PC-3 (cell line): ENCODE data around the gene CD99. TPM values are rescaled to one million over a fixed set of nuclear protein-coding genes. Genes with fewer than 3 reads are reported as not detected.
A peak's percentile ranks its signal among the peaks of the same experiment; 100 is the strongest.

Experiments used
- ATAC-seq: fragments of 200-7000 bp; cut with Tn5 transposase; 2 replicates; pipeline ENCODE4 v1.9.1; 2020; ENCODE audit warnings: mild to moderate bottlenecking, moderate library complexity
- BruUV-seq: library from RNA; stranded (reverse); fragments of 400-500 nt; replicated peaks from 2 replicates; lab custom pipeline; 2021; lab: Mats Ljungman, UMichigan
- CTCF ChIA-PET: fragments of 300-600 bp; sonication (Branson Sonifier 250); formaldehyde crosslinking; loops from one replicate; lab custom pipeline; 2022; ENCODE audit warnings: antibody characterized with exemption; lab: Charles Lee
- POLR2A ChIA-PET: fragments of 300-600 bp; sonication (Branson Sonifier 250); formaldehyde crosslinking; loops from one replicate; lab custom pipeline; 2022; ENCODE audit warnings: antibody characterized with exemption; ENCODE audit not compliant: unreplicated experiment; lab: Charles Lee
- DNase-seq: peaks from one replicate; pipeline ENCODE4 v3.0.0-alpha.2; 2015
- H2AFZ ChIP-seq: fragments of 300-600 bp; sonication (generic); 2 replicates; pipeline ENCODE4 v1.6.0; 2016; ENCODE audit warnings: antibody characterized with exemption, low read length
- H3F3A ChIP-seq: fragments of 300-600 bp; sonication (generic); one replicate; pipeline ENCODE4 v1.6.0; 2017; ENCODE audit warnings: antibody characterized with exemption, low read length, control low read depth, mild to moderate bottlenecking; ENCODE audit not compliant: unreplicated experiment
- H3K27ac ChIP-seq: fragments of 300-600 bp; sonication (generic); 2 replicates; pipeline ENCODE4 v1.5.1; 2016; ENCODE audit warnings: mild to moderate bottlenecking, low read length
- H3K27me3 ChIP-seq: fragments of 300-600 bp; sonication (generic); 2 replicates; pipeline ENCODE4 v1.6.1; 2016; ENCODE audit warnings: low read length, mixed read lengths
- H3K36me3 ChIP-seq: fragments of 300-600 bp; sonication (generic); 2 replicates; pipeline ENCODE4 v1.6.1; 2016; ENCODE audit warnings: low read depth, mixed run types, low read length, mixed read lengths
- H3K4me1 ChIP-seq: fragments of 300-600 bp; sonication (generic); 2 replicates; pipeline ENCODE4 v1.5.1; 2016; ENCODE audit warnings: low read length; ENCODE audit not compliant: insufficient read depth
- H3K4me2 ChIP-seq: fragments of 300-600 bp; sonication (generic); 2 replicates; pipeline ENCODE4 v1.6.0; 2016; ENCODE audit warnings: low read length
- H3K4me3 ChIP-seq: fragments of 300-600 bp; sonication (generic); 2 replicates; pipeline ENCODE4 v1.5.1; 2016; ENCODE audit warnings: mild to moderate bottlenecking, low read length, mixed read lengths
- H3K79me2 ChIP-seq: fragments of 300-600 bp; sonication (generic); 2 replicates; pipeline ENCODE4 v1.6.1; 2017; ENCODE audit warnings: low read length, mixed read lengths
- H3K9ac ChIP-seq: fragments of 300-600 bp; sonication (generic); 2 replicates; pipeline ENCODE4 v1.6.0; 2016; ENCODE audit warnings: mild to moderate bottlenecking, low read length
- H3K9me2 ChIP-seq: fragments of 300-600 bp; sonication (generic); replicated peaks from 2 replicates; pipeline ENCODE4 v1.6.1; 2016; ENCODE audit warnings: mixed run types, low read length, mixed read lengths
- H3K9me3 ChIP-seq: fragments of 300-600 bp; sonication (generic); 2 replicates; pipeline ENCODE4 v1.6.1; 2016; ENCODE audit warnings: low read length, mixed read lengths
- H4K20me1 ChIP-seq: fragments of 300-600 bp; sonication (generic); 2 replicates; pipeline ENCODE4 v1.6.1; 2016; ENCODE audit warnings: low read length, mixed read lengths
- CTCF ChIP-seq: fragments of 300-600 bp; sonication (generic); conservative IDR thresholded peaks from 2 replicates; pipeline ENCODE4 v1.5.1; 2017; ENCODE audit warnings: antibody characterized with exemption, low read depth, mild to moderate bottlenecking, low read length
- EZH2 ChIP-seq: fragments of 300-600 bp; sonication (generic); IDR thresholded peaks from one replicate; pipeline ENCODE4 v1.6.1; 2017; ENCODE audit warnings: antibody characterized with exemption, mild to moderate bottlenecking, low read length; ENCODE audit not compliant: unreplicated experiment
- EZH2phosphoT487 ChIP-seq: fragments of 300-600 bp; sonication (generic); IDR thresholded peaks from 2 replicates; pipeline ENCODE4 v1.6.1; 2018; ENCODE audit warnings: mild to moderate bottlenecking, antibody characterized with exemption, low read length, borderline replicate concordance
- intact Hi-C: fragments of 100-400 bp; cut with micrococcal nuclease; formaldehyde crosslinking; loops from 2 replicates; pipeline ENCODE4 v1.9.0; 2023
- total RNA-seq: library from RNA; depleted of rRNA; stranded (reverse); fragments of >200 nt; gene quantifications from 2 replicates; pipeline ENCODE4 v1.2.3, GENCODE V29; 2014

Gene CD99
- total RNA-seq, 1 experiment from 2014 or later: 202 TPM

DNA sequence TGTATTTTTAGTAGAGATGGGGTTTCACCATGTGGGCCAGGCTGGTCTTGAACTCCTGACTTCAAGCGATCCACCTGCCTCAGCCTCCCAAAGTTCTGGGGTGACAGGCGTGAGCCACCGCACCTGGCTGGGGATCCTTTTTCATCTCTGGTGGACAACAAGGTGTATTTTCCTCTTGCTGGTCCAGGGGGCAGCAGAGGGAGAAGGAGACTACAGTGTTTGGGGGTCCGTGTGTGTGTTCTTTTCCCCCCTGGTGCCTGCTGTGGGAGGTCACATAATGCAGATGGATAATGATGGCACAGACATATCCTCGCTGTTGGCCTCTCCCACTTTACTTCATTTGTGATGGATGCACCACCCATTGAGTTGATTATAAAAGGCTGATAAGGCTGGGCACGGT is 39.0 kb upstream of the CD99 start:
- no peak for ATAC-seq
- DNase-seq: no peak
- Histone ChIP-seq H3K36me3 (no peaks in the 10 kb centered on the region), H3K9ac (no peak overlapping the region), H3K9me2 (no peaks in the 10 kb centered on the region), H3K4me3 (no peak overlapping the region), H4K20me1 (no peaks in the 10 kb centered on the region), H3K27me3 (no peaks in the 10 kb centered on the region), H3K9me3 (no peaks in the 10 kb centered on the region), H3K27ac (no peak overlapping the region), H3K4me2 (no peak overlapping the region), H3K4me1 (no peaks in the 10 kb centered on the region), H2AFZ (no peak overlapping the region), H3K79me2 (no peaks in the 10 kb centered on the region), H3F3A (no peaks in the 10 kb centered on the region)
- POLR2A ChIA-PET: no interaction called here
- TF ChIP-seq EZH2: no peak
- no peak for TF ChIP-seq EZH2phosphoT487
- TF ChIP-seq CTCF: peak; percentile 43
- CTCF ChIA-PET: no interaction called here
- intact Hi-C loops: no loop called here
- BruUV-seq: no TSS peak

DNA sequence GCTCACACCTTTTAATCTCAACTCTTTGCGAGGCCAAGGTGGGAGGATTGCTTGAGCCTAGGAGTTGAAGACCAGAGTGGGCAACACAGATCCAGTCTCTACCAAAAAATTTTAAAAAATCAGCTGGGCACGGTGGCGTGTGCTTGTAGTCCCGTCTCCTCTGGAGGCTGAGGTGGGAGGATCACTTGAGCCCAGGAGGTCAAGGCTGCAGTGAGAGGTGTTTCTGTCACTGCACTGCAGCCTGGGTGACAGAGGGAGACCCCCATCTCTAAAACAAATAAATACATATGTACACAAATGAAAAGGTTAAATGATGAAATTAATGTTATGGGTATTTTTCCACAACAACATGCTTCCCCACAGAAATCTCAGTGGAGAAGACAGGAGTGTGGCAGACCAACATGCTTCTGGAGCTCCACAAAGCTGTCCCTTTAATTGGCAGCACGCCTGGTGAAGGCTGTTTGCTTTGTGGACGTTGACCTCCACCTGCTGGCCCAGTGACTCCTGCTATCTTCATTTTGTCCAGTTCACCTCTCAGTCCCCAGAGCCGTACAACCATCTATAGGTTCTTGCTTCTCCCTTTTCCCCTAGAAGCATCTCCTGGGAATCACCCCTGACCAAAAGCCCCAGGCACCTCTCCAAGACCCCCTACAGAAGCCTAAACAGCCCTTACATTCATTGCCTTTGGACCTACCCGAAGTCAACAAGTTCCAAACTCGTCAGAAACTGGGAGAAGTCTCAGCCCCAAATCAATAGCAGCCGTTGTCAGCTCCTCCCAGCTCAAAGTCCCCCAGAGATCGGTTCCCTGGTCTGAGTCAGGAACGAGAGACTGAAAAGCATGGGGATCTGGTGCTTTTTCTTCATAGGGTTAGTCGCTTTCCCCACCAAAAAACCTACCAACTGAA is 36.4 kb upstream of the CD99 start:
- Histone ChIP-seq H3K9me2 (no peaks in the 10 kb centered on the region), H3K27me3 (no peaks in the 10 kb centered on the region), H3F3A (no peaks in the 10 kb centered on the region), H3K79me2 (no peaks in the 10 kb centered on the region), H3K4me1 (no peaks in the 10 kb centered on the region), H3K4me3 (no peak overlapping the region), H2AFZ (no peak overlapping the region), H3K9ac (no peak overlapping the region), H3K4me2 (no peak overlapping the region), H3K9me3 (no peaks in the 10 kb centered on the region), H3K36me3 (no peaks in the 10 kb centered on the region), H3K27ac (no peak overlapping the region), H4K20me1 (no peaks in the 10 kb centered on the region)
- no peak for TF ChIP-seq EZH2
- no peak for TF ChIP-seq EZH2phosphoT487
- no peak for TF ChIP-seq CTCF
- ATAC-seq: no peak
- BruUV-seq: no TSS peak
- no peak for DNase-seq
- intact Hi-C loops: no loop called here
- CTCF ChIA-PET: no interaction called here
- POLR2A ChIA-PET: no interaction called here

DNA sequence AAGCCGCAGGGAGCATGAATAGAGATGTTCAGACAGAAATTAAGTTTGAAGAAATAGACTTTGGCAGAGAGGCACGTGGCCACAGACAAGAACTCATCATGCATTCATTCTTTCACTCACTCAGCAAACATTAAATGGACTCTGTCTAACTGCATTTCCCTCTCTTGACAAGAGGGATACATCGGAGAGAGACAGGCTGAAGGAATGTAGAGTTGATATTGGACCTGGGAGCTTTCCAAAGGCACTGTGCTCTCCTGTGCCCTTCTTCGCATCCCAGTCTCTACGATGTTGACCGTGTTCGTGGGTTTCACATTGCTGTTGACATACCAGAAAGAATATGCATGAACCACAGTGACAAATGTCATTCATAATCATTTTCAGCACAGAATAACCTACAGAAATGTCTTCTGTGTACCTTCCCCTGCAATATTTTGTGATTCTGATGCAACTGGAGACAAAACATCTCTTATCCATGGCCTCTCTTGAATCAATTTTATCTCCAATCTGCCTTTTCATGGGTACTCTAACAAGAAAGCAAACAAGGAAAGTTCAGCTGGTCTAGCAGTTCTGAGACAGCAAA is 34.7 kb upstream of the CD99 start:
- Histone ChIP-seq H3K27me3 (no peaks in the 10 kb centered on the region), H3K4me1 (no peaks in the 10 kb centered on the region), H3K79me2 (no peaks in the 10 kb centered on the region), H3K9me3 (no peaks in the 10 kb centered on the region), H3K27ac (no peak overlapping the region), H3F3A (no peaks in the 10 kb centered on the region), H3K9me2 (no peaks in the 10 kb centered on the region), H3K36me3 (no peaks in the 10 kb centered on the region), H4K20me1 (no peaks in the 10 kb centered on the region), H3K4me2 (no peak overlapping the region), H3K9ac (no peak overlapping the region), H3K4me3 (no peak overlapping the region), H2AFZ (no peak overlapping the region)
- intact Hi-C loops: no loop called here
- POLR2A ChIA-PET: no interaction called here
- CTCF ChIA-PET: no interaction called here
- TF ChIP-seq CTCF (no peak), EZH2 (no peak), EZH2phosphoT487 (no peak)
- no peak for DNase-seq
- ATAC-seq: no peak
- BruUV-seq: no TSS peak
